Chondrocyte (in vitro differentiated cells): ENCODE data around the gene MTERF1. TPM values are rescaled to one million over a fixed set of nuclear protein-coding genes. Genes with fewer than 3 reads are reported as not detected.

Experiments
- DNase-seq: peaks from one replicate; pipeline ENCODE4 v3.0.0; 2021; ENCODE audit warnings: mixed read lengths, low spot score
- H3K27ac Mint-ChIP-seq: one replicate; pipeline ENCODE4 v1.8.0; 2021; ENCODE audit warnings: mild to moderate bottlenecking, moderate library complexity, mixed read lengths; ENCODE audit not compliant: unreplicated experiment
- H3K27me3 Mint-ChIP-seq: 2 replicates; pipeline ENCODE4 v1.8.0; 2021; ENCODE audit warnings: low read depth, mixed read lengths
- H3K36me3 Mint-ChIP-seq: 2 replicates; pipeline ENCODE4 v1.8.0; 2021; ENCODE audit warnings: low read depth, mixed read lengths
- H3K4me1 Mint-ChIP-seq: 2 replicates; pipeline ENCODE4 v1.8.0; 2021; ENCODE audit warnings: low read depth, mild to moderate bottlenecking, mixed read lengths
- H3K4me3 Mint-ChIP-seq: one replicate; pipeline ENCODE4 v1.8.0; 2021; ENCODE audit warnings: mild to moderate bottlenecking, moderate library complexity, mixed read lengths; ENCODE audit not compliant: unreplicated experiment
- H3K9me3 Mint-ChIP-seq: 2 replicates; pipeline ENCODE4 v1.8.0; 2021; ENCODE audit warnings: low read depth, mixed read lengths
- total RNA-seq: library from RNA; stranded (reverse); gene quantifications from 3 replicates; pipeline ENCODE4 v1.2.1, GENCODE V29; 2021
- TF ChIP-seq, protein P1 (sequence below): fragments of 200-600 bp; sonication (generic); IDR thresholded peaks from 2 replicates; pipeline ENCODE4 v1.5.0; 2021; ENCODE audit warnings: antibody characterized with exemption, mild to moderate bottlenecking, moderate library complexity

Gene MTERF1
- total RNA-seq, 1 donor from 2014 or later = 7.7 TPM

DNA sequence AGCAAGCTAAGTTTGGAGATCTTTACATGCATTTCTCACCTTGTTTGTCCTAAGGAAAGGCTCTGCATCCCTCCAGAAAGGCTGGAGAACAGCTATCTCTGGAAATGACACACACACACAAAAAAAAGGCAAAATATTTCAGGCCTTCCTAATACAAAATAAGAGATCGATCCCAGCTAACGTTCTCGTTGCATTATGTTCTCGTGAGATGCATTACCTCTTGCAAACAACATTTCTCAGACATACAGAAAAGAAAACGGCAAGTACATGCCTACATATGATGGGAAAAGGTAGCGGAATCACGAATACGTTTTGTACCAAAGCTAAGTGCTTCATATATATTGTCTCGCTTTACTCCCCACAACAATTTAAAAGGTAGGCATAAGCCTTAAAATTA is 488 bp downstream of the MTERF1 start:
- peaks cover 8% of the 10 kb centered on the region for H3K36me3 Mint-ChIP-seq
- TF ChIP-seq, protein P1, sequence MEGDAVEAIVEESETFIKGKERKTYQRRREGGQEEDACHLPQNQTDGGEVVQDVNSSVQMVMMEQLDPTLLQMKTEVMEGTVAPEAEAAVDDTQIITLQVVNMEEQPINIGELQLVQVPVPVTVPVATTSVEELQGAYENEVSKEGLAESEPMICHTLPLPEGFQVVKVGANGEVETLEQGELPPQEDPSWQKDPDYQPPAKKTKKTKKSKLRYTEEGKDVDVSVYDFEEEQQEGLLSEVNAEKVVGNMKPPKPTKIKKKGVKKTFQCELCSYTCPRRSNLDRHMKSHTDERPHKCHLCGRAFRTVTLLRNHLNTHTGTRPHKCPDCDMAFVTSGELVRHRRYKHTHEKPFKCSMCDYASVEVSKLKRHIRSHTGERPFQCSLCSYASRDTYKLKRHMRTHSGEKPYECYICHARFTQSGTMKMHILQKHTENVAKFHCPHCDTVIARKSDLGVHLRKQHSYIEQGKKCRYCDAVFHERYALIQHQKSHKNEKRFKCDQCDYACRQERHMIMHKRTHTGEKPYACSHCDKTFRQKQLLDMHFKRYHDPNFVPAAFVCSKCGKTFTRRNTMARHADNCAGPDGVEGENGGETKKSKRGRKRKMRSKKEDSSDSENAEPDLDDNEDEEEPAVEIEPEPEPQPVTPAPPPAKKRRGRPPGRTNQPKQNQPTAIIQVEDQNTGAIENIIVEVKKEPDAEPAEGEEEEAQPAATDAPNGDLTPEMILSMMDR = no peak
- DNase-seq = no peak
- peaks cover 26% of the 10 kb centered on the region for H3K4me1 Mint-ChIP-seq
- no peaks in the 10 kb centered on the region for H3K27me3 Mint-ChIP-seq
- peak overlapping the region; percentile 95 for H3K27ac Mint-ChIP-seq
- H3K4me3 Mint-ChIP-seq = peak overlapping the region; percentile 95
- no peaks in the 10 kb centered on the region for H3K9me3 Mint-ChIP-seq

DNA sequence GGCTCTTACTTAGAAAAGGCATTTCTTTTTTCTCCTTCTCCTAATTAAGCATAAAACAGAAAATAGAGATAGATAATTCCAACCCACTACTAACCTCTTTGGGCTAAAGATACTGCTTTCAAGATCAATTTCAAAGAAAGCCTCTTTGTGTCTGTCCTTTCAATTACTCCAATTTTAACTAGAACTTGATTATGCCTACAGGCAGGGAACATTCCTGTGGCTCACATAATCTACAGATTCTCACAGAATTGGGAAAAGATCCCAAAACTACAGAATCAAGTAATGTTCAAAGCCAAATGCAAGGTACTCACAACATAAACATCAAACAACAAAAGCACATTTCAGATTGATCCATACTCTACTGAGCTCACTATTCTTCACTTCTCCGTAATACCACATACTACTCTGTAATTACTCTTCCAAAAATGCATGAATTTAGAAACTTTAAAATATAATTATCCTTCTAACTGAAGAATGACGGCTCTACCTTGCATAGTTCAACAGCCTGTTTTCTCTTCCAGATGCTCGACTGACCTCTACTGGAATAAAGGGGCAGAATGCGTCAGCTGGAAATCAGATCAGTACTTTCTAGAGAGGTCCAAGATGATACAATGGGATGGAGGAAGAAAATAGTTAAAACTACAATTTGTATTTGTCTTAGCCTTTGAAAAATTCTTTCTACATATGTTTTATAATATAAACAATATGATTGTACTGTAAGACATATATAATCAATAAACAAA is 3.9 kb downstream of the MTERF1 start:
- Mint-ChIP-seq H3K4me3 (no peak overlapping the region), H3K4me1 (peaks cover 26% of the 10 kb centered on the region), H3K36me3 (peaks cover 13% of the 10 kb centered on the region), H3K27ac (no peak overlapping the region), H3K9me3 (no peaks in the 10 kb centered on the region), H3K27me3 (no peaks in the 10 kb centered on the region)
- TF ChIP-seq, protein P1 = peak; percentile 72
- DNase-seq = no peak

DNA sequence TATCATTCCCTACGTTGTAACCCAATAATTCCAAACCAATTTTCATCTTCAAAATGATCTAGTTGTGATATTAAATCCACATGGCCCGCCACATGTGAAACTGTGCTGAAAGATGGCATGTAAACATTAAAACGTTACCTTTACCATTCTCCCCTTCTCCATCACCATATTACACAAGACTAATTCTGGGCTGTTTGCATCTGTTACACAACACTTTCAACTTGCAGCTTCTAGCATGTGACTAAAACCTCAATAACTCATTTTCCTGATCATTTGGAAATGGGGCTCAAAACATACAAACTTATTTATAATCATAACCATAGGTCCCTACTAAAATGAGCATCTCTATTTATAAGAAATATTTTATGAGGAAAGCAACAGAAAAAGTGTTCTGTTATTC is 4.7 kb downstream of the MTERF1 start:
- Mint-ChIP-seq H3K4me1 (peaks cover 22% of the 10 kb centered on the region), H3K36me3 (peaks cover 13% of the 10 kb centered on the region), H3K27ac (no peak overlapping the region), H3K4me3 (no peak overlapping the region), H3K9me3 (no peaks in the 10 kb centered on the region), H3K27me3 (no peaks in the 10 kb centered on the region)
- DNase-seq = no peak
- TF ChIP-seq, protein P1 = no peak

DNA sequence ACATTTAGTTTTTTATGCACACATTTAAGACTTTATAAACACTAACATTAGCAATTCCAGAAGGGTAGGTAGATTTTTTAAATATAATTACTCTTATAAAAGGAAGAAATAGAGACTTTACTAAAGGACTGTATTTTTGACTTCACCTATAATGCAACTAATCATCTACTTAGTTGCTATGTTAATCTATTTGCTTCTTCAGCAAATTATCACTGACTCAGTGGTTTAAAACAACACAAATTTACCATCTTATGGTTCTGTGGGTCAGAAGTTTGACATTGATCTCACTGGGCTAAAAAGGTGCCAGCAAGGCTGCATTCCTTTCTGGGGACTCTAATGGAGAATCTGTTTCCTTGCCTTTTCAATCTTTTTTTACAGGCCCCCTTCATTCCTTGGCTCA is 7.6 kb downstream of the MTERF1 start:
- peaks cover 7% of the 10 kb centered on the region for H3K4me1 Mint-ChIP-seq
- TF ChIP-seq, protein P1 = no peak
- no peak overlapping the region for H3K27ac Mint-ChIP-seq
- peaks cover 13% of the 10 kb centered on the region for H3K36me3 Mint-ChIP-seq
- H3K27me3 Mint-ChIP-seq = no peaks in the 10 kb centered on the region
- DNase-seq = no peak
- no peak overlapping the region for H3K4me3 Mint-ChIP-seq
- no peaks in the 10 kb centered on the region for H3K9me3 Mint-ChIP-seq

DNA sequence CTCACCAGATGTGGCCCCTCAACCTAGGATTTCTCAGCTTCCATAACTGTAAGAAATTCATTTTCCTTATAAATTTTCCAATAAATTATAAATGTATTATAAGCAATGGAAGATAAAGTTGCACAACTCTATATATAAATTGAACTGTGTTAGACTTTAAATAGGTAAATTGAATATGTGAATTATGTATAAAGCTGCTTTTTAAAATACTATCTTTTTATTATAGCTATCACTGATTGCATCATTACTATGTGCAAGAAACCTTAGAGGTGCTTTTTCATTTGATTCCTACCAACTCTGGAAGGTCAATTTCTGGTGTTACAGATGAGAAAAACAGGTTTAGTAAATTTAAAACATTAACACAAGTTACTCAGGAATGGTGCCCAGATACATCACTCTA is 8.4 kb downstream of the MTERF1 start:
- Mint-ChIP-seq H3K4me3 (no peak overlapping the region), H3K27ac (no peak overlapping the region), H3K4me1 (no peaks in the 10 kb centered on the region), H3K9me3 (no peaks in the 10 kb centered on the region), H3K27me3 (no peaks in the 10 kb centered on the region), H3K36me3 (peaks cover 9% of the 10 kb centered on the region)
- TF ChIP-seq, protein P1 = no peak
- no peak for DNase-seq
